Dendritic cell treated with granulocyte-macrophage colony-stimulating factor and Interleukin-4, amounts not matched to agents 40 ng/mL and 50 ng/mL, for 4 days (primary cell): Measurements from ENCODE around the gene PRKCA.

Source experiments
- H3K27ac Mint-ChIP-seq: one replicate; pipeline ENCODE4 v1.8.0; 2022; ENCODE audit warnings: mild to moderate bottlenecking, mixed read lengths
- H3K27me3 Mint-ChIP-seq: one replicate; pipeline ENCODE4 v1.8.0; 2022; ENCODE audit warnings: mild to moderate bottlenecking, mixed read lengths
- H3K36me3 Mint-ChIP-seq: one replicate; pipeline ENCODE4 v1.8.0; 2022; ENCODE audit warnings: low read depth, mixed read lengths
- H3K4me1 Mint-ChIP-seq: one replicate; pipeline ENCODE4 v1.8.0; 2022; ENCODE audit warnings: low read depth, mixed read lengths
- H3K4me3 Mint-ChIP-seq: one replicate; pipeline ENCODE4 v1.8.0; 2022; ENCODE audit warnings: mild to moderate bottlenecking, moderate library complexity, mixed read lengths
- H3K9me3 Mint-ChIP-seq: one replicate; pipeline ENCODE4 v1.8.0; 2022; ENCODE audit warnings: mixed read lengths
- intact Hi-C: fragments of 100-400 bp; cut with micrococcal nuclease; formaldehyde crosslinking; loops from one replicate; pipeline ENCODE4 v1.15.0; 2022

Gene PRKCA

DNA sequence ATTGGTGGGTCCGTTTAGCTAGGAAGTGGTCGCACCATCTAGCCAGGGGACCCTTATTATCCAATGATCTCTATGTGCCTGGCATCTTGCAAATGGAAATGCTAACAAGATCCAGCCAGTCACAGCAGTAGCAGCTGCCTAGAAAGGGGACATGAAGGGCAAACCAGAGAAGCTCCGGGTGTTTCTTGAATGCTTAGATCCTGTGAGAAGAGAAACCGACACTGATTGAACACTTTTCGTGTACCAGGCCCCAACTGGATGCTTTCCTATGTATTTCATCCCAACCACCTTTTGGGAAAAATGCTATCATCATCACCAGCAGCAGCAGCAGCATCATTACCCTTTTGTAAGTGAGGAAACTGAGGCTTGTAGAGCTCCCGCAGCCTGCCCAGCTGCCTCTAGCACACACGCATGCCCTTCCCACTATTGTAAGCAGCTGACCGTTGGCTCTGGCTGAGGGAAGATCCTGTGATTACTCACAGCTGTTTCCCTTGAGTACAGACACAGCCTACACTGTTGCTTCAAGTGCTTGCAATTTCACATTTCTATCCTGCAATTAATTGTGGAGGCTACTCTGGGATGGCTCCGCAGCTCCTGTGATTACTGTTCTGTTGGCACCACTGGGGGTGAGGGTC is 351.8 kb downstream of the PRKCA start:
- H3K4me3 Mint-ChIP-seq = no peak overlapping the region
- intact Hi-C loops = no loop called here
- H3K36me3 Mint-ChIP-seq = peaks cover 32% of the 10 kb centered on the region
- no peak overlapping the region for H3K27ac Mint-ChIP-seq
- H3K9me3 Mint-ChIP-seq = peaks cover 12% of the 10 kb centered on the region
- H3K27me3 Mint-ChIP-seq = no peaks in the 10 kb centered on the region
- peaks cover 14% of the 10 kb centered on the region for H3K4me1 Mint-ChIP-seq

DNA sequence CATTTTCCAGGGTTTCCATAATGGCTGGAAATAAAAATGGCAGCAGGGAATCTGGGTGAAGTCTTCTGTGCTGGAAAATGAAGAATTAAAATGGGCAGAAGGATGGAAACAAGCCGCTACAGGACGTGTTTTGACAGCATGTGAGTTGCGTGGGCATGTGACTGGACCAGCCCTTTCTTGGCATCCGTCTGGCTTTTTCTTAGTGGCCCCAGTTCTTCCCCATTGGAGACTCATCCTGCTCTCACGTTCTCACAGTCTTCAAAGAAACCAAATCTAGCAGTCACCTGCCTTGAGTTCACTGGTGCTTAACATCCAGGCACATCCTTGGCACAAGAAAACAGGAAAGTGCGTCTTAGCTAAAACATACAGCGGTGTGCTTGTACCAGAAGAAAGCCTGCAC is 352.4 kb downstream of the PRKCA start:
- H3K36me3 Mint-ChIP-seq = peaks cover 32% of the 10 kb centered on the region
- H3K27ac Mint-ChIP-seq = no peak overlapping the region
- peaks cover 14% of the 10 kb centered on the region for H3K4me1 Mint-ChIP-seq
- peaks cover 12% of the 10 kb centered on the region for H3K9me3 Mint-ChIP-seq
- no peak overlapping the region for H3K4me3 Mint-ChIP-seq
- intact Hi-C loops = no loop called here
- no peaks in the 10 kb centered on the region for H3K27me3 Mint-ChIP-seq

DNA sequence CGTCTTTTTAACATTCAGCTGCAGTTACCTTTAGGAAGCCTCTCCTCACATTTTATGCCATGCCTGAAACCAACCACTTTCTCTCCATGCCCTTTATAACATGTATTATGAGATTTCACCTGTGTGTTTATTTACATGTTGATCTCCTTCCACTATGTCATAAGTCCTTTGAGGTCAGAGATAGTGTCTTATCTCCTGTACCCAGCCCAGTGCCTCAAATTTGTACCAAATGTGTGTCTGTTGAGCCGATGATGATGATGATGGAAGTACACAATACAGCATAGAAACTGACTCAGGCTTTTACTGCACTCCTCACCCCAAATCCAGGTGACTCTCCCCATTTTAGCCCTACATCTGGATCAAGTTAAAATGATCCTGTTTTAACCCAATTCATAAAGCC is 353.0 kb downstream of the PRKCA start:
- no peaks in the 10 kb centered on the region for H3K27me3 Mint-ChIP-seq
- intact Hi-C loops = no loop called here
- H3K4me1 Mint-ChIP-seq = peaks cover 14% of the 10 kb centered on the region
- H3K9me3 Mint-ChIP-seq = peaks cover 12% of the 10 kb centered on the region
- no peak overlapping the region for H3K27ac Mint-ChIP-seq
- no peak overlapping the region for H3K4me3 Mint-ChIP-seq
- peaks cover 32% of the 10 kb centered on the region for H3K36me3 Mint-ChIP-seq

DNA sequence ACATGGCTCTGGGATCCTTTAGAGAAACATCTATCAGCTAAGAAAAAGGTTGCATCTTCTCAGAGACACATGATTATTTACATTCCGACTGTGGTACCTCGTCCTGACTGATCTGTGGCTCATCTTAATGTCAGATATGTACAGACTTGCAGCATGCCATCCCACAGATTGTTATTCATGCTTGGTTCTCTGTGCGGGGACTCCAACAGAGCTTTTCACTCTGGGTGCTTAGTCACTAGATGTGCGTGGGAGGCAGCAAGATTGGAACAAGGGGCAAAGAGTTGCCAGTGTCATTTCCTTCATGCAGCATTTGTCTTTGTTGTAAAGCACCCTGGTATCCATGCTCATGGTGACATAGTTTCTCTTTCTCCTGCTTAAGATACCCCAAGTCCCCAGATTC is 353.4 kb downstream of the PRKCA start:
- intact Hi-C loops = no loop called here

DNA sequence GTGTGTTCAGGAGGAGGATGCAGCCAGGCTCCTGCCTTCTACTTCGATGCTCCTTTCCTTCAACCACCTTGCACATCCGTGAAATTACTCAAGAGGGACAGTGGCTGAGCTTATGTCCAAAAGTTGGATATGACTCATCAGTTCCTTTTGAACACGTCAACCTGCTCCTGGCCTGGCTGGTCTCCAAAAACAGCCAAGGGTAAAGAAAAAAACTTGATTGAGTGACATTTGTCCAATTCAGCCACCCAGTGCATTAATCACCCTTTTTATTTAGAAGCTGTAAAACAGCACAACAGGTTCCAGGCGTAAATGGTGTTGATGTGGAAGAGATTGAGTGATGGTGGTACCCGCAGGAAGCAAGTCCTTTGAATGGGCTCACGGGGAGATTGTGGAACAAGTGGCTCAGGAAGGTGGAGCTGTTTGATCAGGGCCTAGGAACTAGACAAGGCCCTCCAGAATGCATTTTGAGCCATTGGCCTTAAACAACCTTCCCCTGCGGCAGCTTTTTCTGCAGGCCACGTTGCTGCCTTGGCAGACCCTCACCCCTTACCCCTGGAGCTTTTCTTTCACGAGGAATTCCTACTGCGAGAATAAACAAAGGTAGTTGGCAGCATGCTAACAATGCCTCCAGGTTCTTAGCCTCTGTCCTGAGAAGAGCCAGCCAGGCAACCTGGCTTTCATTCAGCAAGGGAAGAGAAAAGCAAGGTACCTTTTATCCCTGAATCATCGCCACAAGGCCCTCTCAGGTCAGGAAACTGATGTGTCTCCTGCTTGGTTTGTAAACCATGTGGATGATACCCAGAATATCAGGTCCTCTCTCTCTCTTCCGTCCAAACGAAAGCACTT is 359.2 kb downstream of the PRKCA start:
- H3K36me3 Mint-ChIP-seq = peaks cover 13% of the 10 kb centered on the region
- no peaks in the 10 kb centered on the region for H3K27me3 Mint-ChIP-seq
- no peak overlapping the region for H3K27ac Mint-ChIP-seq
- H3K4me3 Mint-ChIP-seq = no peak overlapping the region
- H3K9me3 Mint-ChIP-seq = peaks cover 12% of the 10 kb centered on the region
- peaks cover 4% of the 10 kb centered on the region for H3K4me1 Mint-ChIP-seq
- intact Hi-C loops = no loop called here

More for the DNA sequence above, 353.4 kb downstream of the PRKCA start:
- H3K36me3 Mint-ChIP-seq = peaks cover 32% of the 10 kb centered on the region
- no peak overlapping the region for H3K27ac Mint-ChIP-seq
- H3K27me3 Mint-ChIP-seq = no peaks in the 10 kb centered on the region
- H3K4me3 Mint-ChIP-seq = no peak overlapping the region
- peaks cover 14% of the 10 kb centered on the region for H3K4me1 Mint-ChIP-seq
- H3K9me3 Mint-ChIP-seq = peaks cover 12% of the 10 kb centered on the region

DNA sequence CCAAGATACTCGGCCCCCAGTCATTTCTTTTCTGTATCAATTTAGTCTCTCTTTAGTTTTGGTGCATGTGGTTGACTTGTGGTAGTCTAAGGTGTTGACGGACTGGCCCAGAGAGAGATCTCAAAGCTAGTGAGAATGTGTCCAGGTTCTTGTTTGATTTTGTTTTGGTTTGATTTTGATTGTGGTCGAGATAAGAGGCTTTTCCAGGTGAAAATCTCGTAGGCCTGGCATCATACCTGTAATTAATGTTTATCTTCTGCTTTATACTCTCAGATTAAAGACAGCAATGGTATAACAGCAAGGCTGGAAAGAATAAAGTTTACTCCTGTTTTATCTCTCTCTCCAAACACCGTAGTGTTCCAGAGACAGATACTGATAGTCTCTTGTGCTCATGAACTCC is 360.1 kb downstream of the PRKCA start:
- Mint-ChIP-seq H3K9me3 (peaks cover 9% of the 10 kb centered on the region), H3K4me1 (peaks cover 8% of the 10 kb centered on the region), H3K27ac (no peak overlapping the region), H3K27me3 (no peaks in the 10 kb centered on the region), H3K4me3 (no peak overlapping the region), H3K36me3 (peaks cover 12% of the 10 kb centered on the region)
- intact Hi-C loops = no loop called here

DNA sequence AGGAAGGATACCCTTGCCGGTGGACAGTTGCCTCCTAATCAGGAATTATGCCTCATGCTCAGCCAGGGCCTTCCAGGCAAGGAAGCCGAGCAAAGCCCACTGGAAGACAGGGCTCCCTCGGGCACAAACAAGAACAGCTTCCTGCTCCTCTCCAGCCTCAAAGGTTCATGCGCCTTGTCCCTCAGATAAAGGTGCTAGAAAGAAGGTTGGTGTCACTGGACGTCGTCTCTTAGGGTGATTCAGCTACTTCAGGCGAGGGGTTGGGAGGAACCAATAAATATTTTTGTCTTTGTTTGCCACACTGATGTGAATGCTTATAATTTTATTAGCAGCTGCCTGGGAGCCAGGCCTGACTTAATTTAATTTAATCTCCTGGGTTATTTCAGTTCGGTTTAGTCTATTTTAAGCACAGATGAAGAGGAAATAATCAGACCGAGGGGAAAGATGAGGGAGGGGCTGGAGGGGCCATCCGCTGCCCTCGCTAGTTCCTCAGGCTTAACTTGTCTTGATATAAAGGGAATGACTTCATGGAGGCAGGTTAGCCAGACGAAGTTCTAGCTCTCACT is 360.7 kb downstream of the PRKCA start:
- H3K9me3 Mint-ChIP-seq = peaks cover 3% of the 10 kb centered on the region
- H3K27ac Mint-ChIP-seq = no peak overlapping the region
- no peaks in the 10 kb centered on the region for H3K27me3 Mint-ChIP-seq
- intact Hi-C loops = no loop called here
- no peak overlapping the region for H3K4me3 Mint-ChIP-seq
- H3K4me1 Mint-ChIP-seq = peaks cover 13% of the 10 kb centered on the region
- peaks cover 12% of the 10 kb centered on the region for H3K36me3 Mint-ChIP-seq

DNA sequence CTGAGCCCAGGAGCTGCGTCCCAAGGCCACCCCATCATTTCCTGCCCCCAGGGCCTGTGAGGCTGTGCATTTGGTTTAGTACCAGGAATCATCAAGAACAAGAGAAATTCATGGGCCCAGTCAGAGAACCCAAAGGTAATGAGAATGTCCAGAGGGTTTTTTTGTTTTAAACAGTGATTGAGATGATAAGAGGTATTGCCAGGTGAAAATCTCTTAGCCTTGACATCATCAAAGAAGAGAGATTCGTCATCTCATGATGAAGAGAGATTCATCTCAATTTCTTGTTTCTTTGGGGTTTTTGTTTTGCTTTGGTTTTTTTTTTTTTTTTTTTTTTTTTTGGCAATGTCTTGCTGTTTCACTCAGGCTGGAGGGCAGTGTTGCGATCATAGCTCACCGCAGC is 361.9 kb downstream of the PRKCA start:
- H3K36me3 Mint-ChIP-seq = peaks cover 10% of the 10 kb centered on the region
- intact Hi-C loops = no loop called here

DNA sequence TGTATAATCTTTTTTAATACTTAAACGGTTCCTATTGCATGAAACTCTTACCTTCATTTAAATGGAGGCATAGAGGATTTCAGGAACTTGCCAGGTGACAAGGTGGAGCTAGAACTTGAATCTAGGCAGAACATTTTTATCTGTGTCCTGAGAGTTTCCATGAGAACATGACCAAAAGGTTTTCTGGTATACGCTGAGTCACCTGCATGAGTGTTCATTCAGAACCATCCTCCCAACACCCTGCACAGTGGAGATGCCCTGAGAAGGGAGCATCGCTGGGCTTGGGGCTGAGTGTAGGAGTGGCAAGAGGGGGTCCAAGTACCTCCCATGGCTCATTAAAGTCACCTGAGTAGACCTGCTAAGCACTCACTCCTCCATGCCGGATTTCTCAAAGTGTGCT is 362.8 kb downstream of the PRKCA start:
- Mint-ChIP-seq H3K9me3 (no peaks in the 10 kb centered on the region), H3K4me1 (peaks cover 13% of the 10 kb centered on the region), H3K4me3 (no peak overlapping the region), H3K27me3 (no peaks in the 10 kb centered on the region), H3K27ac (no peak overlapping the region), H3K36me3 (peaks cover 10% of the 10 kb centered on the region)
- intact Hi-C loops = no loop called here

More for the DNA sequence above, 361.9 kb downstream of the PRKCA start:
- peaks cover 13% of the 10 kb centered on the region for H3K4me1 Mint-ChIP-seq
- no peaks in the 10 kb centered on the region for H3K9me3 Mint-ChIP-seq
- no peak overlapping the region for H3K4me3 Mint-ChIP-seq
- no peak overlapping the region for H3K27ac Mint-ChIP-seq
- no peaks in the 10 kb centered on the region for H3K27me3 Mint-ChIP-seq

DNA sequence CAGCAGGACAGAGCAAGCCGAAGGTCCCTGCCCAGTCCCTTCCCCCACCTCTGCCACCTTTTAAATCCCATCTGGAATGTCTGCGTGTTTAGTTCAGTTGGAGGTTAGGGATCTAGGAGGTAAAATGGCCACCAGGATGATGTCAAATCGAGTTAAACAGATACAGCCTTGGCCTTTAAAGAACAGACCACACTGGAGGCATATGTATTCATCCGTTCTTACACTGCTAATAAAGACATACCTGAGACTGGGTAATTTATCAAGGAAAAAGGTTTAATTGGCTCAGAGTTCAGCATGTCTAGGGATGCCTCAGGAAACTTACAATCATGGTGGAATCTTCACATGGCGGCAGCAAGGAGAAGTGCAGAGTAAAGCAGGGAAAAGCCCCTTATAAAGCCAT is 364.7 kb downstream of the PRKCA start:
- Mint-ChIP-seq H3K36me3 (peaks cover 10% of the 10 kb centered on the region), H3K4me1 (peaks cover 9% of the 10 kb centered on the region), H3K27me3 (no peaks in the 10 kb centered on the region), H3K27ac (no peak overlapping the region), H3K9me3 (no peaks in the 10 kb centered on the region), H3K4me3 (no peak overlapping the region)
- intact Hi-C loops = no loop called here

DNA sequence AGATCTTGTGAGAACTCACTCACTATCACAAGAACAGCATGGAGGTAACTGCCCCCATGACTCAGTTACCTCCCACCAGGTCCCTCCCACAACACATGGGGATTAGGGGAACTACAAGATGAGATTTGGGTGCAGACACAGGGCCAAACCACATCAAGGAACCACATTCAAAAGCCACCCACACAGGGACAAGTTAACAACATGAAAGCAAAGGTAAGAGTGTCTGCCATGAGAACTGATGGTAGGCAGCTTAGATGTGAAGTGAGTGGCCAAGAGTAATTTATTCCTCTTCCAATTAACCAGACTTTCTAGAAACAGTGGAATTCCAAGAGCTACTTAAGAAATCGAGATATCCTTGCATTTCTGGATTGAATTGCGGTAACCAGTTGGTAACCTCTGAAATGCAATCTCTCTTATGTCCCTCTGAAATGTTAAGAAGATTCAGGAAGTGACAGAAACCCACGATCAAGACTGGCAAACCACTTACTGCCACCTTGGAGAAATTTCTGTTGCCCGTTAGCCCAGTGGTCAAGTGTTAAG is 365.1 kb downstream of the PRKCA start:
- Mint-ChIP-seq H3K27ac (no peak overlapping the region), H3K9me3 (no peaks in the 10 kb centered on the region), H3K36me3 (peaks cover 10% of the 10 kb centered on the region), H3K4me1 (peaks cover 9% of the 10 kb centered on the region), H3K4me3 (no peak overlapping the region), H3K27me3 (no peaks in the 10 kb centered on the region)
- intact Hi-C loops = no loop called here

DNA sequence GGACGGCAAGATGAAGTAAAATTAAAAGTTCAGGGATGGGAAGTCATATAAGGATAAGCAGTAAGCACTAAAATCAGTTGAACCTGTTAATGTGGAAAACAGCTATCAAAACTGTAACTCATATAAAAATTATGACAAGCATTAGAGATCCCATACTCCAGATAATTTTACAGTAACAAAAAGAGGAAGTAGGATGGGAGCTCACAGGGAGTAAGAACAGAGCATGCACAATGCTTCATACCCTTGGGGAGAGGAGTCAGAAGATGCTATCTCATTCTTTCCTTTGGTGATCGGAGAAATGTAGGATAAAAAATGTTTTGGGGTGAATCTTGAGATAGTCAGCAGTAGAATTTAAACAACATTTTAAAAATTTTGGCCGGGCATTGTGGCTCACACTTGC is 367.8 kb downstream of the PRKCA start:
- Mint-ChIP-seq H3K27me3 (no peaks in the 10 kb centered on the region), H3K4me1 (peaks cover 9% of the 10 kb centered on the region), H3K36me3 (peaks cover 10% of the 10 kb centered on the region), H3K4me3 (no peak overlapping the region), H3K27ac (no peak overlapping the region), H3K9me3 (no peaks in the 10 kb centered on the region)
- intact Hi-C loops = no loop called here

DNA sequence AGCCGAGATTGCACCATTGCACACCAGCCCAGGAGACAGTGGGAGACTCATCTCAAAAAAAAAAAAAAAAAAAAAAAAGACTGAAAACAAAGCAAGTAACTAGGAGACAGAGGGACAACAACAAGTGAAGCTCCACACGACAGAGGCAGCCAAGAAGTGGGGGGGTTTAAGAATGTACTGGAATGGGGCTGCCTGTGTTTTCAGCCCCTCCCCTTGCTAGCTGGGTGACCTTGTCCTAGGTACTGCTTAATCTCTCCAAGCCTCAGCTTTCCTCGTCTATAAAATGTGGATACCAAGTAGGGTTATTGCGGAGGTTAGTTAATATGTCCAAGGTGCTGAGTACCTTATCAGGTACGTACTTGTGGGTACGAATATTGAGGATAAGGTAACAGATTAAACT is 368.7 kb downstream of the PRKCA start:
- peaks cover 9% of the 10 kb centered on the region for H3K4me1 Mint-ChIP-seq
- no peak overlapping the region for H3K27ac Mint-ChIP-seq
- peaks cover 10% of the 10 kb centered on the region for H3K36me3 Mint-ChIP-seq
- no peaks in the 10 kb centered on the region for H3K27me3 Mint-ChIP-seq
- intact Hi-C loops = no loop called here
- H3K9me3 Mint-ChIP-seq = no peaks in the 10 kb centered on the region
- no peak overlapping the region for H3K4me3 Mint-ChIP-seq

DNA sequence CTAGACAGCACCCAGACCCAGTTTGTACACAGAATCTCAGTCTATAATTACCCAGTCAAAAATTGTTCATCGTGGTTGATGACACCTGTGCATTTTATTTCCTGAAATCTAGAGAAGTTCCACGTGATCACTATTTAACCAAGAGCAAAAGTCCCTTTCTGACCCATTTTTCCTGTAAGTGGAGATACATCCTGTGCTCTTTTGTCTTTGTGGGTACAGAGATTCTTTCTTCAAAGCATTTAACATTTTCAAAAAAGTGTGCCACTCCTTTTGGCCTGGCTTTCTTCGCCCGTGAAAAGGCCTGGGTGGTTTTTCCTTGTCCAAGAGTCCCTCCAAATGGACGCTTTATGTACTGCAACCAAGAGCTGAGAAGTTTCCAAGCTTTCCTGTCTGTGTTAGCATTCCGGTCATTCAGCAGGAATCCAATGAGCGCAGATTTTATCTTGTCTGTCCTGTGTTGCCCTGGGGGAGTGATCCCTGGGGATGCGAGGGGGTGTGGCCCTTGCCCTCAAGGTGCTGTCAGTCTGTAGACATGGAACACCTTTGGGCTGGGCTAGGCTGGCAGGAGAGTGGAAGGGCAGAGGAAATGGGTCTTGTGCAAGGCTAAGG is 371.4 kb downstream of the PRKCA start:
- H3K4me1 Mint-ChIP-seq = no peaks in the 10 kb centered on the region
- H3K36me3 Mint-ChIP-seq = no peaks in the 10 kb centered on the region
- intact Hi-C loops = loop anchor here (2.0 kb wide), 1 partner anchor 419 kb away; no protein-coding TSS in a partner anchor
- H3K27ac Mint-ChIP-seq = no peak overlapping the region
- peaks cover 6% of the 10 kb centered on the region for H3K9me3 Mint-ChIP-seq
- H3K27me3 Mint-ChIP-seq = no peaks in the 10 kb centered on the region
- H3K4me3 Mint-ChIP-seq = no peak overlapping the region
